Mucosa of stomach (tissue), 1 donor: ENCODE data around the gene CBFA2T3.
"Not testable (repeated sequence)": the region's sequence is repeated elsewhere in the genome, so short reads cannot be mapped to it uniquely, and the experiment has no call there.

Experiments used
- H3K27me3 ChIP-seq: one replicate; pipeline ENCODE4 v1.7.0; 2013; ENCODE audit warnings: mild to moderate bottlenecking, low read length; ENCODE audit not compliant: control insufficient read depth, insufficient read depth
- H3K36me3 ChIP-seq: one replicate; pipeline ENCODE4 v1.7.0; 2013; ENCODE audit warnings: low read length; ENCODE audit not compliant: control insufficient read depth, insufficient read depth
- H3K4me1 ChIP-seq: one replicate; pipeline ENCODE4 v1.7.0; 2013; ENCODE audit warnings: mild to moderate bottlenecking, low read length; ENCODE audit not compliant: control insufficient read depth, insufficient read depth
- H3K4me3 ChIP-seq: one replicate; pipeline ENCODE4 v1.7.0; 2013; ENCODE audit warnings: low read length
- H3K9ac ChIP-seq: one replicate; pipeline ENCODE4 v1.7.0; 2013; ENCODE audit warnings: mild to moderate bottlenecking, low read length, moderate library complexity
- H3K9me3 ChIP-seq: one replicate; pipeline ENCODE4 v1.7.0; 2013; ENCODE audit warnings: mild to moderate bottlenecking, low read length, moderate library complexity; ENCODE audit not compliant: control insufficient read depth
- donor health status: Pancreatic carcinoma.

CBFA2T3 gene

DNA sequence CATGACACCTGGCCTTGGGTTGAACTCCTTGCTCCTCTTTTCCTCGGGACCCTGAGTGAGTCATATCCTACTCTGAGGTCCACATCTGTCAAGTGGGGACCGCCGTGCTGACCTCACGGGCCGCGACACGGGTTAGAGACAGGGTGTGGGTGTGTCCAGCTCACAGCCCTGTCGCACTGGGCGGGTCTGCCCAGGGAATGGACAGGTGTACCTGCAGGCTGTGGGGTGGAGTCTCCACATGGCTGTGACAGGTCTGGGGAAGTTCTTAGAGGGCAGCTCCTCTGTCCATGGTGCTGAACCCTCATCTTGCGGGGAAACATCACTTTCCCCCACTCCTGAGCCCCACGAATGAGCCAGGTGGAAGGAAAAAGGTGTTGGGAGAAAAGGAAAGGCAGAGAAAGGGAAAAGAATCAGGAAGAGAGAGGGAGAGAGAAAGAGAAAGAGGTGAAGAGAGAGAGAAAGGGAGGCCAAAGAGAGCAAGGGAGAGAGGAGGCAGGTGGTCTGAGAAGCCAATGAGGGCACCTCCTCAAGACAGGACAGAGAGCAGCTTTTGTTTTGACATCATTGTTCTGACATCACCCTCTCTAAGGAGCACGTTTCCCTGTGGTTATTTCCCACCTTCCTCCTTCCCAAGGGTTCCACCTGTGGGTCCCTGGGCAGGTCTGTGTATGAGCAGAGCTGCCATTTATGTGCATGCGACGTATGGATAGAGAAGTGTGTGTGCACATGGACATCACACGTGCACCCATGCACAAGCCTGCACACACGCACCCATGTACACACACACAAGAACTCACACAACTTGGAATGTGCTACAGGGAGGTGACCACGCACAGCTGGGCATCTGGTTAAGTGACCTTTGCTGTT, 32.6 kb upstream of the CBFA2T3 start:
- H3K9me3 ChIP-seq: no peaks in the 10 kb centered on the region
- H3K4me1 ChIP-seq: no peaks in the 10 kb centered on the region
- peaks cover 9% of the 10 kb centered on the region for H3K27me3 ChIP-seq
- no peaks in the 10 kb centered on the region for H3K36me3 ChIP-seq
- H3K4me3 ChIP-seq: no peak overlapping the region
- H3K9ac ChIP-seq: no peak overlapping the region

DNA sequence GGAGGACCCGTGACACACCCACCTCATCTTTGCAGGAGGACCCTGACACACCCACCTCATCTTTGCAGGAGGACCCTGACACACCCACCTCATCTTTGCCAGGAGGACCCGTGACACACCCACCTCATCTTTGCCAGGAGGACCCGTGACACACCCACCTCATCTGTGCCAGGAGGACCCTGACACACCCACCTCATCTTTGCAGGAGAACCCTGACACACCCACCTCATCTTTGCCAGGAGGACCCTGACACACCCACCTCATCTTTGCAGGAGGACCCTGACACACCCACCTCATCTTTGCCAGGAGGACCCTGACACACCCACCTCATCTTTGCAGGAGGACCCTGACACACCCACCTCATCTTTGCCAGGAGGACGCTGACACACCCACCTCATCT, 31.8 kb upstream of the CBFA2T3 start:
- H3K36me3 ChIP-seq, H3K9ac ChIP-seq, H3K4me1 ChIP-seq, H3K9me3 ChIP-seq, H3K4me3 ChIP-seq: not testable (repeated sequence)
- H3K27me3 ChIP-seq: peaks cover 13% of the 10 kb centered on the region

DNA sequence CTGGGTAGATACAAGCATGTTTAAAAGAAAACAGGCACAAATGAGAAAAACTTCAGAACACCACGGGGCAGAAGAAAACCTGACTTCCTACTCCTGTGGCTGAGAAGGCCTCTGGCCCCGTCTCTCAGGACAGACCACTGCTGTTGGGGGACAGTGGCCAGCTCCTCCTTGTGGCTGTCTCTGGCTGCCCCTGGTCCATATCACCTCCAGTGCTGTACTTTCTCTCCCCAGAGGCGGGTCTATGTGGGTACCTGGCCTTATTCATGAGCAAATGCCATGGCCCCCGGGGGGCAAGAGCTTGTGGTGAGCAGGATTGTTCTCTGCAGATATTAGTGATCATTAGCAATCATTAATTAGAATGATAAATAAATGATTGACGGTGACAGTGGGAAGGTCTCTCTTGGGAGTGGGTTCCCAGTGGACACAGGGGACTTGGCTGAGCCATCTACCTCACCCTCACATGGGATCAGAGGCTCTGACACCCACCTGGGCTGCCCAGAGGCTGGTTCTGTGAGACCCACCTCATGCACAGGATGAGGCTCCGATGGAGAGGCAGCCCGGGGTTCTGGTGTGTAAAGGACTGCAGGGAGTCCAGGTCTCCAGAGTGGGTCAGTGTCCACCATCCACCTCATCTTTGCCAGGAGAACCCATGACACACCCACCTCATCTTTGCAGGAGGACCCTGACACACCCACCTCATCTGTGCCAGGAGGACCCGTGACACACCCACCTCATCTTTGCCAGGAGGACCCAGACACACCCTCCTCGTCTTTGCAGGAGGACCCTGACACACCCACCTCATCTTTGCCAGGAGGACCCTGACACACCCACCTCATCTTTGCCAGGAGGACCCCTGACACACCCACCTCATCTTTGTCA, 30.6 kb upstream of the CBFA2T3 start:
- no peaks in the 10 kb centered on the region for H3K36me3 ChIP-seq
- peaks cover 20% of the 10 kb centered on the region for H3K27me3 ChIP-seq
- H3K4me1 ChIP-seq: no peaks in the 10 kb centered on the region
- H3K4me3 ChIP-seq: no peak overlapping the region
- no peak overlapping the region for H3K9ac ChIP-seq
- no peaks in the 10 kb centered on the region for H3K9me3 ChIP-seq

DNA sequence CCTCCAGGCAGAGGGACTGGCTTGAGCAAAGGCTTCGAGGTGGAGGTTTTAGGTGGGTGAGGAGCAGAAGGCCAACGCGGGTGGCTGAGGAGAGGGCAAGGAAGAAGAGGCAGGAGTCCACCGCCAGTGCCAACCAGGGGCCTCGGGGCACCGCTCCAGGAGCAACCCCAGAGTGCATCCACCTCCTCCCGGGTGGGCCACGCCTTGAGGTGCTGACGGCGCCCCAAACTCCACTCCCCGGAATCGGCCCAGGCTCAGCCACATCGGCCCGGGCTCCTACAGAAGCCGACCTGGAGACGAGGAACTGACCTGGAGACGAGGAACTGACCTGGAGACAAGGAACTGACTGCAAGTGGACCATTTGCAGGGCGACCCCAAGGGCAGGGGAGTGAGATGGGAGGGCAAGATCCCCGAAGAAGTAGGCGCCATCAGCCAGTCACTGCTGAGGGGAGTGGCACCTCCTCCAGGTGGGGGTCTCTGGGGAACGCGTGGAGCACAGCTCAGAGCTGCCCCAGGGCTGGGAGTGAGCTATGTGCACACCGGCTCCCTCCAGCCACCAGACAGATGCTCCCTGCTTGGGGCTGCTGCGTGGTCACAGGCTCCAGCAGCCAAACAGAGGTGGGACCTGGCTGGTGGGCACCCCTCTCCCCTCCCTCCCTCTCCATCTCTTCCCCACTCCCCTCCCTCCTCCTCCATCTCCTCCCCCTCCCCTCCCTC, 29.2 kb upstream of the CBFA2T3 start:
- Histone ChIP-seq H3K36me3 (no peaks in the 10 kb centered on the region), H3K27me3 (peaks cover 26% of the 10 kb centered on the region), H3K9me3 (no peaks in the 10 kb centered on the region)

DNA sequence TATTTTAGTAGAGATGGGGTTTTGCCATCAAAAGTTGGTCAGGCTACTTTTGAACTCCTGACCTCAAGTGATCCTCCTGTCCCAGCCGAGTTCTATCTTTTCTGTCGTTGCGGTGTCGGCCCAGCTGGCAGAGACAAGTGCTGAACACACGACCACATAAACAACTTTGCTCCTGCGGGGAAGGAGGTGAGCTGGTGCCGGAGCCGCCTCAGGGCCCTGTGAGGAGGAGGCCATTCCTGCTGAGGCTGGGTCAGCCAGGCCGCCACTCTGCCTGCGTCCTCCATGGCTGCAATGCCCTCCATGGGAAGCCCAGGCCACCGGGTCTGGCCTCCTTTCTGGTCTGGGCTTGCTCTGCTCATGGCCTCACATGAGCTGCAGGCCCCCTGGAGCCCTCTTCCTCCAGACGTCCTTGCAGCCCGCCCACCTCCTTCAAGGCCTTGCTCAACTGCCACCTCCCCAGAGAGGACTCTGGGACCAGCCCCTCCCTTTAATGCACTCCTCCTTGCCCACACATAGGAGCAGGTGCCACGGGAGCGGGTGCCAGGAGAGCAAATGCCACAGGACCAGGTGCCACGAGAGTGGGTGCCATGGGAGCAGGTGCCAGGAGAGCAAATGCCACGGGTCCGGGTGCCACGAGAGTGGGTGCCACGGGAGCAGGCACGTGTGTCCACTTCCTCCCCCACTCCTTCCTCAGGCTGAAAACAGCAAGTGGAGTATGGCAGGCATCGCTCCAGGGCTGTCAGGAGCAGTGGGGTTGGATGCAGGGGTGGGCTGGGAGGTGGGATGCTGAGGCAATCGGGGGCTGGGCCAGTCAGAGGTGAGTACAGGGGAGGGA, 28.4 kb upstream of the CBFA2T3 start:
- Histone ChIP-seq H3K27me3 (peaks cover 33% of the 10 kb centered on the region), H3K9ac (no peak overlapping the region), H3K36me3 (no peaks in the 10 kb centered on the region), H3K9me3 (no peaks in the 10 kb centered on the region), H3K4me1 (no peaks in the 10 kb centered on the region), H3K4me3 (no peak overlapping the region)

More for the DNA sequence above, 29.2 kb upstream of the CBFA2T3 start:
- no peaks in the 10 kb centered on the region for H3K4me1 ChIP-seq
- H3K9ac ChIP-seq: no peak overlapping the region
- no peak overlapping the region for H3K4me3 ChIP-seq

DNA sequence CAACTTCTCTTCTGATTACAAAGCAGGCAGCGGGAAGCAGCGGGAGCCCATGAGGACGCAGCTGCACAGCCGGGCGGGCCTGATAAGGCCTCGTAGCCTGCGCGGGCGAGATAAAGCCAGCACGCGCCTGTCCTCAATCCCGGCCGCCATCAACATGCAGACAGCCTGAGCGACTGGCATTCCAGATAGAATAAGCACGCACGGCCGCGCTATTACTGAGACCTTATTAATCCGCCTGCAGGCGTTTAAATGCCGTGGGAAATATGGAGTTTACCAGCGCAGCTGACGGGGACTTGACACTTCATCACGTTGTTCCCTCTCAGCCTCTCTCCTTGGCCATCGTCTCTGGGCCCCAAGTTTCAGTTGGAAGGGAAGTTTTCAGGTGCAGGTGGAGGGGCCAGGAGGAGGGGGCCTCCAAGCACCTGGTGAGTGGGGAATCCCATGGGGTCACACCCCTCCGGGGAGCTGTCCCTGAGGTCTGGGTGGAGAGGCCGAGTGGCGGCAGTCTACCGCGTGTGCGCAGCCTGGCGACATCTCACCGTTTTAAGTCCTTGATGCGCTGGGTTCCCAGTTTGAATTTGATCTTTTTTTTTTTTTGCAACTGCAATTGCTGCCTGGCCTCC, 27.3 kb upstream of the CBFA2T3 start:
- Histone ChIP-seq H3K27me3 (peaks cover 38% of the 10 kb centered on the region), H3K36me3 (no peaks in the 10 kb centered on the region), H3K9ac (no peak overlapping the region), H3K4me1 (no peaks in the 10 kb centered on the region), H3K9me3 (no peaks in the 10 kb centered on the region), H3K4me3 (no peak overlapping the region)

DNA sequence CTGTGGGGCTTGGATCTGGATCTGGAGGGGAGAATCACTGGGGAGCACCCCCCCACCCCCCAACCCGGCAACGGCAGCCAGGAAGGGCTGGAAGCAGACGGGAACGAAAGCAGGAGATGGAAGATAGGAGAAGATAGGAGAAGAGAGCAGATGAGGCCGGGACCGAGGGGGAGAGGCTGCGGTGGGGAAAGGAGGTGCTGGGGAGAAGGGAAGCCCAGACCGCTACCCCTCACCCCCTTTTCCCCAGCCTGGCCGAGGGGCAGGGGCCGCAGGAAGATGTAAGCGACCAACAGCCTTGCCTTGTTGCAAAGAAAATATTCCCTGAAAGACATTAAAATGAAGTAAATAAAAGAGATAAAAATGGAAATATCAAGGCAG, 26.8 kb upstream of the CBFA2T3 start:
- H3K4me3 ChIP-seq: no peak overlapping the region
- H3K4me1 ChIP-seq: no peaks in the 10 kb centered on the region
- no peaks in the 10 kb centered on the region for H3K9me3 ChIP-seq
- no peaks in the 10 kb centered on the region for H3K36me3 ChIP-seq
- H3K27me3 ChIP-seq: peaks cover 38% of the 10 kb centered on the region
- no peak overlapping the region for H3K9ac ChIP-seq

- Histone ChIP-seq H3K36me3 (no peaks in the 10 kb centered on the region), H3K9ac (no peak overlapping the region), H3K27me3 (peaks cover 38% of the 10 kb centered on the region), H3K9me3 (no peaks in the 10 kb centered on the region), H3K4me1 (no peaks in the 10 kb centered on the region), H3K4me3 (no peak overlapping the region)
Measured at GRCh38 chr16:89002851-89003830, 26.1 kb upstream of the CBFA2T3 start.

DNA sequence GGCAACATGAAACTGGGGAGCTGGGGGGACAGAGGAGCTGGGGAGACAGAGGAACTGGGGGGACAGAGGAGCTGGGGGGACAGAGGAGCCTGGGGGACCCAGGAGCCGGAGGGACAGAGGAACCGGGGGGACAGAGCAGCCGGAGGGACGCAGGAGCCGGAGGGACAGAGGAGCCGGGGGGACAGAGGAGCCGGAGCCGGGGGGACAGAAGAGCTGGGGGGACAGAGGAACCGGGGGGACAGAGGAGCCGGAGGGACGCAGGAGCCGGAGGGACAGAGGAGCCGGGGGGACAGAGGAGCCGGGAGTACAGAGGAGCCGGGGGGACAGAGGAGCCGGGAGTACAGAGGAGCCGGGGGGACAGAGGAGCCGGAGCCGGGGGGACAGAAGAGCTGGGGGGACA, 25.1 kb upstream of the CBFA2T3 start:
- not testable (repeated sequence) for H3K9ac ChIP-seq, H3K9me3 ChIP-seq, H3K4me1 ChIP-seq, H3K36me3 ChIP-seq, H3K4me3 ChIP-seq
- H3K27me3 ChIP-seq: peaks cover 38% of the 10 kb centered on the region
